NOMO-1 treated with dmso at 0.1 percent for 144 hours (cell line): ENCODE measurements around the gene PRSS48.
"Not testable (repeated sequence)": the region's sequence is repeated elsewhere in the genome, so short reads cannot be mapped to it uniquely, and the experiment has no call there.

ENCODE experiments used
- DNase-seq: peaks from one replicate; lab custom pipeline; 2025; ENCODE audit not compliant: unreplicated experiment; lab: John Stamatoyannopoulos, UW

Gene PRSS48

DNA sequence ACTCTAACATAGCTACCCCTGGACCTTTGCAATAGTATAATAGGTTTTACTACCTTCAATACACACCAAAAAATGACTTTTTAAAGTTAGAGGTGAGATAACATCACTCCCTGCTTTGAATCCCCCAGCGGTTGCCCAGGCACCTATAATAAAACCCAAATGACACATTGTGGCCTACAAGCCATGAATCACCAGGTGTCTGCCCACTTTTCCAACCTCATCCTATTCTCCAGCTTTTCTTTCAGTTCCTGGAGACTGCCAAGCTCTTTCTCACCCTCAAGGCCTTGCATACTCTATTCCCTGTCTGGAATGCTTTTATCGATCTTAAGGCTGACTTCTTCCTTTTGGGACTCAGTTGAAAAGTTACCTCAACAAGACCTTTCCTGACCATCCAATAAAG, 16.4 kb upstream of the PRSS48 start:
- DNase-seq = no peak

- no peak for DNase-seq
These were observed 13.5 kb upstream of the PRSS48 start for GRCh38 chr4:151263455-151263854.

DNA sequence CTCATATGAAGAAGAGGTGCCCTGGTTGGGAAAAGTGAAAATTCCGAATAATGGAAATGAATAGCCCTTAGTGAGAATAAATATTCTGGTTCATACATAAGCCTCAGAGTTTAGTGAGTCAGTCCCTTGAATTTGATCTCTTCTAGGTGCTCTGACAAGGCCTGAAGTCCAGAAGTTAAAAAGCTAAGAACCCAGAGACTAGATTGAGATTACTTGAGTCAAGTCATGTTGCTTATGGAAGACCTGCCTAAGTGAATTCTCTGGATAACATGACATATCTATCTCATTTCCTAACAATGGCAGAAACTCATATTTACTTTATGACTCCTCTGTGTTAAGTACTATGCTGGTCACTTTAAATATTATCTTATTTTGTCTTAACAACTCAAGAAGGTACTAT, 10.5 kb upstream of the PRSS48 start:
- no peak for DNase-seq

- no peak for DNase-seq
These were observed 9.9 kb upstream of the PRSS48 start for GRCh38 chr4:151267104-151267503.

- no peak for DNase-seq
These were observed 9.0 kb upstream of the PRSS48 start for GRCh38 chr4:151267822-151268535.

DNA sequence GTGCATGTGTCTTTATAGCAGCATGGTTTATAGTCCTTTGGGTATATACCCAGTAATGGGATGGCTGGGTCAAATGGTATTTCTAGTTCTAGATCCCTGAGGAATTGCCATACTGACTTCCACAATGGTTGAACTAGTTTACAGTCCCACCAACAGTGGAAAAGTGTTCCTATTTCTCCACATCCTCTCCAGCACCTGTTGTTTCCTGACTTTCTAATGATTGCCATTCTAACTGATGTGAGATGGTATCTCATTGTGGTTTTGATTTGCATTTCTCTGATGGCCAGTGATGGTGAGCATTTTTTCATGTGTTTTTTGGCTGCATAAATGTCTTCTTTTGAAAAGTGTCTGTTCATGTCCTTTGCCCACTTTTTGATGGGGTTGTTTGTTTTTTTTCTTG, 8.1 kb upstream of the PRSS48 start:
- not testable (repeated sequence) for DNase-seq

- DNase-seq = no peak
These were observed 7.7 kb downstream of the PRSS48 start for GRCh38 chr4:151284534-151285245.

- DNase-seq = no peak
These were observed 10.4 kb downstream of the PRSS48 start for GRCh38 chr4:151287409-151287808.

DNA sequence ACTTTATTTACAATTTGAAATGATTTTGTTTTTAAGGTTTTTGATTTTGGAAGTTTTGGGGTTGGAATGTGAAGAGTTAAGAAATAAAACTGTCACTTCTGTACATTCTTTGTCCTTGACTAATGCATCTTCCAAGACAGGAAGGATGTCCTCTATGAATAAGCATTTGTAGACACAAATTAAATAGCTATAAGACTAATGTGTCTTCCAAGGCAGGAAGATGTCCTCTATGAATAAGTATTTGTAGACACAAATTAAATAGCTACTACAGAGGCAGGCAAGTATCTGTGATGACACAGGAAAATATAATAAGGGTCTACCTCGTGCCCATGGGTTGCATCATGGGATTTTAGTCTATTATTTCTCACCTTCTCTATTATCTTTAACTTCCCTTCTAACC, 14.5 kb downstream of the PRSS48 start:
- no peak for DNase-seq

GRCh38 chr4:151292038-151292437, 15.1 kb downstream of the PRSS48 start:
- DNase-seq = no peak

DNA sequence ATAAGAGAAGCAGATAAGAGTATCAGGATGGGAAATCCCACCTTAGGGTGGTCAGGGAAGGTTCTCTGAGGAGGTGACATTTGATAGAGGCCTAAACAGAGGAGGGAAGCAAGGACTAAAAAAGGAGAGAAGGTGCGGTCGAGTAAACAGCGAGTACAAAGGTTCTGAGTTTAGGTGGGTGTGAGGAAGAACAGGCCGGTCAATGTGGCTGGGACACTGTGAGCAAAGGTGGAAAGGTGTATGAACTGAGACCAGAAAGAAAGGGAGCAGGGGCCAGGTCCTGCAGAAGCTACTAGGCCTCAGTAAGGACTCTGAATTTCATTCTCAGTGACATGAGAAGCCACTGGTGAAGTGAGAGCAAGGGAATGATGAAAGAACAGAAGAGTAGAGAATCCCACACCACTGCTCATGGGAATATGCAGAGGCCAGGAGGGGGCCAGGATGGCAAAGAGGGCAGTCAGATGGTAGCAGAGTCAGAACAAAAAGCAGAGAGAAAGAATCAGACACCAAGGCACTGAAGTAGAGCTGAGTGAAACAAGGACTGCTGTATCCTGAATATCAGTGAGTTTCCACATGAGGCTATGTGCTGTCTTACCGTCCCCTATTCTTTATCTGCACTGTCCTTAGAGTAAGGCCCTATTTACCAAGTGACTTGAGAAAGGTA, 18.0 kb downstream of the PRSS48 start:
- no peak for DNase-seq

DNA sequence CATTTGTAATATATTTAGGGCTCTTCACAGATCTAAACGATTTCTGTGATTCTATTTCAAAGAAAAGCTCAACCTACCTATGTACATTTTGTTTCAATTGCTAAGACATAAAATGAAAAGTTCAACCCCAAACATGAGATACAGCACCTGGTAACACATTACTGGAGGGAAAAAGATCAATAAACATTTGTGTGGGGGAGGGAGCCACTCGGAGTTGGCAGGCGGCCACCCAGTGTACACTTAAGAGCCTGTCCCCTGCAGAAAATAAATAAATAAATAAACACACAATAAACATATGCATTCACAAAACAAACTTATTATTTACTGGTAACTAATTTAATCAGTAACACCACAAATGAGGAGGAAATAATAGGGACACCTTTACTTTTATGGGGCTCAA, 19.3 kb downstream of the PRSS48 start:
- no peak for DNase-seq

- DNase-seq = no peak
These were observed 20.2 kb downstream of the PRSS48 start for GRCh38 chr4:151297170-151297569.

DNA sequence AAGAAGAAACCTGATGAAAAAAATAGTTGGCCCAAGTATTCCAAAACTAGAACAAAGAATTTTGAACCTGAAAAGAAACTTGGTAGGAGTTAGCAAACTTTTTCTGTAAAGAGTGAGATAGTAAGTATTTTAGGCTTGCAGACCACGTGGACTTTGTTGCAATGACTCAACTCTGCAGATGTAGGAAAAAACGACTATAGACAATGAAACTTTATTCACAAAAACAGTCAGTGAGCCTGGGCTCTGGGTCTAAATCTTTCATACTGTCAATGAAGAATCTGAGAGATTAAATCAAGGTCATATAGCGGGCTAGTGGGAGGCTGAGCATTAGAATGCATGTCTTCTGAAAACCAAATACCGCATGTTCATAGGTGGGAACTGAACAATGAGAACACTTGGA, 25.5 kb downstream of the PRSS48 start:
- DNase-seq = no peak

- DNase-seq = no peak
These were observed 27.3 kb downstream of the PRSS48 start for GRCh38 chr4:151304226-151304625.

DNA sequence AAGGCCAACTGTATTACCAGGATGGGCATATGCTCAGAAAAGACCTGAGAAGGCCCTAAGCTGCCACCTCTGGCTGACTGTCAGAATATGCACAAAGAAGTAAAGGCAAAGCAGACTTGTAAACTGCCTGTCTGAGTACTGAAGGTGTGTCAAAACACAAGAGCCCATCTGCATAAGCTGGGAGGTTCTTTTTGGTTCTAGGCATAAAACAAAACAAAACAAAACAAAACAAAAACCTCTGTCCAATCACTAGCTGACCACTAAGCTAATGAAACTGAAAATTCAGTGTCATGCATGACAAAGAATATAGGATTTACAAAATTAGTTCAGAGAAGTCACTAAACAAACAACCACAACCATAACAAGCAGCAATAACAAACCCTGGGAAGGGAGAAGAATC, 27.8 kb downstream of the PRSS48 start:
- DNase-seq = no peak

- DNase-seq = no peak
These were observed 33.3 kb downstream of the PRSS48 start for GRCh38 chr4:151310124-151310728.

DNA sequence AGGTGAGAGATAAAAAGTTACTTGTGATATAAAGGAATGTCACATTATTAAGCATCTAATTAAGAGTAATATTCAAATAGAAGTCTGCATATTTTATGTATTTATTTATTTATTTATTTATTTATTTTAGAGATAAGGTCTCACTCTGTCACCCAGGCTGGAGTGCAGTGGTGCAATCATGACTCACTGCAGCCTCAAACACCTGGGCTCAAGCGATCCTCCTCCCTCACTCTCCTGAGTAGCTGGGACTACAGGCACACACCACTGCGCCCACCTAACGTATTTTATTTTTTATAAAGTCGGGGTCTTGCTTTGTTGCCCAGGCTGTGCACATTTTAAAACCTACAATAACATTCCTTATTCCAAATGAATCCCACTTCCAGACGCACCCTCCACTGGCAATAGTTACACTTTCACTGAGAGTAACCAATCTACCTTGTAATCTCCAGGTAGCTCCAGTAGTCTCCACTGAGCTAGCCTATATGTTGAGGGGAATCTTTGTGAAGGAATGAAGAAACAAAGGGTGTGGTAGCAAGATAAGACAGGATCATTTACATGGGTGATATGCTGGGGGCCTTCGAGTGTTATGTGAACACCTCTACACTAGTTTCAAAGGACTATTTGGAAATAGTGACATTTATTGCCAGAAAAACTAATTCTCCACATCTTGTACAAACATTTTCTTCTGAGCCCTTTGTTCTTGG, 36.5 kb downstream of the PRSS48 start:
- no peak for DNase-seq

GRCh38 chr4:151314010-151314355, 37.0 kb downstream of the PRSS48 start:
- DNase-seq = no peak

DNA sequence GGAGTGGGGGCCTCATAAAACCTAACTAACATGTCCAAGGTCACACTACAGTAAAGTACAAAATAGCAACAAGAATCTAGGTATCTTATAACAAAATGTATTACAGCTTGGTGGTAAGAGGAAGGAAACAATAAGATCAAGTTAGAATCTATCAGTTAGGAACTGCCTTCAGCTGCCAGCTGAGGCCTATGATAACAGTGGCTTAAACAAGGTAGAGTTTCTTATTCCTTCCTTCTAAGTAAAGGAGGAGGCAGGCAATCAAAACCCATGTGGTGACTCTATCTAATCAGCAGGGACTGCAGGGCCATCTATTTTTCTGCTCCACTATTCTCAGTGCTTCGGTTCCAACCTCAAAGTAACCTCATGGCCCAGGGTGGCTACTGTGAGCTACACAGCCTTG, 37.5 kb downstream of the PRSS48 start:
- no peak for DNase-seq

DNA sequence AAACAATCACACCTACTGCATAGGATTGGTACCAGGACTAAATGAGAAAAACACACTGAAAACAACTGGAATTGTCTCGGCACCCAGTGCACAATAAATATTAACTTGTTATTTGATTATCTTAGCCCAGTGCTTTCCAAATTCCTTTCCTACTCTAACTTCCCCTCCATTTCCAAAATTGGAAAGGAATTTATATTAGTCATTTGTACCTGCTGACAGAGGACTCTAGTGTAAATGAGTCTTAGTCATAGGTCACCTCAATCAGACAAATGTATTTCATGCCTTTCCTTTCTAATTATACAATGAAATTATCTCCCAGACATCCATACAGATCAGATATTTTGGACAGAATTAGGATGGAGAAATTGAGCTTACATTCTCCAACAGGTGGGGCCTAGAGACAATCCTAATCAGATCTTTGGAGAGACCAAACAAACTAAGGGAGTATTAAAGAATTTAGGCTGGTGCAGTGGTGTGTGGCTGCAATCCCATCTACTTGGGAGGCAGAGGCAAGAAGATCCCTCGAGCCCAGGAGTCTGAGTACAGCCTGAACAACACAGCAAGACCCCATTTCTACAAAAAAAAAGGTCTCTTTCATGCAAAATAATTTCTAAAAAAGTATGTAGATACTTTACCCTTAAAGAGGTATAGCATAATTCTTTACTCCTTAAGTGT, 38.4 kb downstream of the PRSS48 start:
- DNase-seq = no peak
